Ovary (tissue), 9 donors: ENCODE data around the gene COLGALT1. TPM values are rescaled to one million over a fixed set of nuclear protein-coding genes. Genes with fewer than 3 reads are reported as not detected.

Source experiments
- DNase-seq, 5 donors: peaks; one replicate each; pipeline ENCODE4 v3.0.0-alpha.2; 2019 to 2020
- H3K27ac ChIP-seq, 2 donors: fragments of 200-600 bp; one replicate each; pipeline versions ENCODE4 v1.5.1 to v1.8.0; 2019 to 2022
- H3K27me3 ChIP-seq: fragments of 200-600 bp; one replicate; pipeline ENCODE4 v1.8.0; 2022
- H3K36me3 ChIP-seq: fragments of 200-600 bp; sonication (generic); one replicate; pipeline ENCODE4 v1.5.1; 2019
- H3K4me1 ChIP-seq: one replicate; pipeline ENCODE4 v1.8.1; 2013; ENCODE audit warnings: mild to moderate bottlenecking, moderate library complexity; ENCODE audit not compliant: insufficient read depth
- H3K4me3 ChIP-seq: fragments of 200-600 bp; sonication (generic); one replicate; pipeline ENCODE4 v1.5.1; 2017
- H3K9me3 ChIP-seq, 2 donors: fragments of 200-600 bp in 1 of 2; sonication (generic) in 1 of 2; one replicate each; pipeline versions ENCODE4 v1.5.1 to v1.8.1; 2013 to 2019; ENCODE audit warnings: mild to moderate bottlenecking in 1 of 2, moderate library complexity in 1 of 2
- CTCF ChIP-seq, 3 donors: fragments of 450-650 bp in 2 of 3; fragments of 200-600 bp in 1 of 3; IDR thresholded peaks; one replicate each; pipeline versions ENCODE4 v1.5.1 to v1.8.0; 2016 to 2022; ENCODE audit warnings: antibody characterized with exemption in 3 of 3, mild to moderate bottlenecking in 1 of 3
- EP300 ChIP-seq: sonication (generic); formaldehyde crosslinking; IDR thresholded peaks from one replicate; pipeline ENCODE4 v1.6.1; 2017; ENCODE audit warnings: antibody characterized with exemption
- POLR2A ChIP-seq: fragments of 450-650 bp; IDR thresholded peaks from one replicate; pipeline ENCODE4 v1.6.1; 2017; ENCODE audit warnings: antibody characterized with exemption, mild to moderate bottlenecking, moderate library complexity
- WGBS, 3 donors: extraction: QIAGEN DNeasy Blood & Tissue Kit in 1 of 3; methylation state at CpG; one replicate each; pipeline versions ENCODE4 v1.1.5 to v1.1.7; 2013 to 2017; 5-methylcytosine and 5-hydroxymethylcytosine counted together
- intact Hi-C, 4 donors: fragments of 100-400 bp; cut with DNase I; formaldehyde crosslinking; loops; one replicate each; pipeline versions ENCODE4 v1.11.0 to v1.15.1; 2022 to 2023
- polyA plus RNA-seq, 2 donors: library from polyadenylated mRNA; stranded (reverse); fragments of 200-250 nt in 1 of 2; fragments of 350-450 nt in 1 of 2; fragmentation: Illumina TruSeq in 1 of 2; extraction: RNeasy Lipid Tissue Mini Kit (QIAGEN cat#74804) in 1 of 2; gene quantifications; one replicate each; pipeline ENCODE4 v1.2.3, GENCODE V29; 2013 to 2014
- total RNA-seq, 7 donors: library from RNA; depleted of rRNA in 2 of 7; stranded (reverse); fragments of >200 nt in 2 of 7; fragmentation: NEBNext Ultra II Directional in 3 of 7; extraction: Animal tissue kit (Norgen Biotek cat#: 25700) in 3 of 7; gene quantifications; one replicate each; pipeline versions ENCODE4 v1.1.0 to v1.2.4, GENCODE V29; 2016 to 2023
- donor health status: DM: no; HTN: no; CAD: no; lungs with moderate emphysema.
- donor health status: DM: no; HTN: no; CAD: no.
- donor health status: Bipolar disorder and iron deficiency.
- donor health status: DM: yes; HTN: yes; CAD: no.
- donor health status: DM: no; HTN: no; CAD: no.
- donor health status: DM: yes; HTN: yes; CAD: no.

The COLGALT1 gene
- total and polyA plus RNA-seq, 9 donors: 30.4 to 75.2 (median 45.2) TPM

- TF ChIP-seq POLR2A: no peak
- TF ChIP-seq CTCF (IDR thresholded peaks at IDR 0.05): no peak
- no peak for TF ChIP-seq EP300
Observed at GRCh38 chr19:17542042-17542441, 13.4 kb upstream of the COLGALT1 start.

GRCh38 chr19:17542793-17543582, 12.5 kb upstream of the COLGALT1 start:
- Histone ChIP-seq H3K4me3 (no peak overlapping the region), H3K9me3 (no peaks in the 10 kb centered on the region), H3K27me3 (no peaks in the 10 kb centered on the region), H3K4me1 (no peaks in the 10 kb centered on the region), H3K27ac (no peak overlapping the region), H3K36me3 (no peaks in the 10 kb centered on the region)
- no peak for TF ChIP-seq CTCF (IDR thresholded peaks at IDR 0.05)
- no peak for TF ChIP-seq POLR2A
- no peak for TF ChIP-seq EP300
- 67 to 74% (median 68%) methylated on average over 14 of the region's 14 CpGs for WGBS, 3 donors
- intact Hi-C loops: no loop called here
- DNase-seq: no peak

More at GRCh38 chr19:17542042-17542441, 13.4 kb upstream of the COLGALT1 start:
- WGBS, 3 donors: 61 to 67% (median 64%) methylated on average over 15 of the region's 15 CpGs
- Histone ChIP-seq H3K9me3 (no peaks in the 10 kb centered on the region), H3K4me3 (no peak overlapping the region), H3K4me1 (no peaks in the 10 kb centered on the region), H3K27me3 (no peaks in the 10 kb centered on the region), H3K27ac (no peak overlapping the region), H3K36me3 (no peaks in the 10 kb centered on the region)
- intact Hi-C loops: no loop called here
- no peak for DNase-seq

DNA sequence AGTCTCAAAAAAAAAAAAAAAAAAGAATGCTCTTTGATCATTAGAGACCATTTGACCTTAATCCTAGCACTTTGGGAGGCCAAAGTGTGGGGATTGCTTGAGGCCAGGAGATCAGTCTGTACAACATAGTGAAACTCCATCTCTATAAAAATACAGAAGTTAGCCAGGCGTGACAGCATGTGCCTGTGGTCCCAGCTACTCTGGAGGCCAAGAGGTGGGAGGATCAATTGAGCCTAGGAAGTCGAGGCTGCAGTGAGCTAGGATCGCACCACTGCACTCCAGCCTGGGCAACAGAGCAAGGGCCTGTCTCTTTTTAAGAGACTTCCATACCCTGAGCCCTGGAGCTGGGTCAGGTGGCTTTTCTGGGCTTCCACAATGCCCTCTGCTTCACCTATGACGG, 11.5 kb upstream of the COLGALT1 start:
- no peaks in the 10 kb centered on the region for H3K36me3 ChIP-seq
- 70 to 78% (median 77%) methylated on average over 4 of the region's 4 CpGs for WGBS, 3 donors
- H3K4me3 ChIP-seq: no peak overlapping the region
- no peaks in the 10 kb centered on the region for H3K9me3 ChIP-seq
- no peaks in the 10 kb centered on the region for H3K4me1 ChIP-seq
- intact Hi-C loops: no loop called here
- DNase-seq: no peak
- H3K27ac ChIP-seq: no peak overlapping the region
- H3K27me3 ChIP-seq: no peaks in the 10 kb centered on the region
- no peak for TF ChIP-seq POLR2A
- TF ChIP-seq CTCF (IDR thresholded peaks at IDR 0.05): no peak
- TF ChIP-seq EP300: no peak

- TF ChIP-seq POLR2A: no peak
- TF ChIP-seq EP300: no peak
- no peak for TF ChIP-seq CTCF (IDR thresholded peaks at IDR 0.05)
- Histone ChIP-seq H3K27ac (no peak overlapping the region), H3K9me3 (no peaks in the 10 kb centered on the region), H3K4me3 (no peak overlapping the region), H3K4me1 (no peaks in the 10 kb centered on the region), H3K36me3 (no peaks in the 10 kb centered on the region), H3K27me3 (no peaks in the 10 kb centered on the region)
- no peak for DNase-seq
- intact Hi-C loops: no loop called here
- 93 to 99% (median 97%) methylated on average over 4 of the region's 4 CpGs for WGBS, 3 donors
Observed at GRCh38 chr19:17544418-17544817, 11.0 kb upstream of the COLGALT1 start.
